Osteoblast (primary cell): ENCODE results near the gene KLRD1. TPM values are rescaled to one million over a fixed set of nuclear protein-coding genes. Genes with fewer than 3 reads are reported as not detected.
"Not testable (repeated sequence)": the region's sequence is repeated elsewhere in the genome, so short reads cannot be mapped to it uniquely, and the experiment has no call there.

Experiments used
- DNase-seq: peaks from one replicate; pipeline ENCODE4 v3.0.0; 2011; ENCODE audit warnings: low spot score, mixed read lengths; ENCODE audit not compliant: insufficient read length; ENCODE audit errors: missing footprints
- H2AFZ ChIP-seq: 2 replicates; pipeline ENCODE4 v1.6.0; 2011; ENCODE audit warnings: mild to moderate bottlenecking, low read length
- H3K27ac ChIP-seq: 2 replicates; pipeline ENCODE4 v1.5.1; 2011; ENCODE audit warnings: mild to moderate bottlenecking, low read depth, low read length, moderate library complexity
- H3K27me3 ChIP-seq: 2 replicates; pipeline ENCODE4 v1.6.0; 2012; ENCODE audit warnings: mild to moderate bottlenecking, control low read depth, inconsistent platforms, low read length, moderate library complexity; ENCODE audit not compliant: insufficient read depth
- H3K36me3 ChIP-seq: 2 replicates; pipeline ENCODE4 v1.5.1; 2011; ENCODE audit warnings: mild to moderate bottlenecking, low read length, control low read depth, moderate library complexity; ENCODE audit not compliant: insufficient read depth
- H3K4me1 ChIP-seq: 2 replicates; pipeline ENCODE4 v1.5.1; 2011; ENCODE audit warnings: mild to moderate bottlenecking, low read length, control low read depth, moderate library complexity; ENCODE audit not compliant: insufficient read depth
- H3K4me2 ChIP-seq: 2 replicates; pipeline ENCODE4 v1.6.0; 2011; ENCODE audit warnings: mild to moderate bottlenecking, low read length; ENCODE audit not compliant: insufficient read depth
- H3K4me3 ChIP-seq: fragments of 200-600 bp; sonication (generic); 3 replicates; pipeline ENCODE4 v1.5.1; 2012; ENCODE audit warnings: mild to moderate bottlenecking, low read length, inconsistent platforms; ENCODE audit not compliant: insufficient read depth
- H3K79me2 ChIP-seq: 2 replicates; pipeline ENCODE4 v1.6.0; 2012; ENCODE audit warnings: mild to moderate bottlenecking, low read length, control low read depth, inconsistent platforms; ENCODE audit not compliant: insufficient read depth
- H3K9me3 ChIP-seq: 2 replicates; pipeline ENCODE4 v1.5.1; 2011; ENCODE audit warnings: low read depth, low read length, control low read depth
- H4K20me1 ChIP-seq: 2 replicates; pipeline ENCODE4 v1.6.0; 2012; ENCODE audit warnings: mild to moderate bottlenecking, low read length, control low read depth; ENCODE audit not compliant: insufficient read depth
- total RNA-seq: library from RNA; depleted of rRNA; stranded (reverse); fragments of >200 nt; gene quantifications from 2 replicates; pipeline ENCODE4 v1.2.3, GENCODE V29; 2012
- TF ChIP-seq, protein P1 (sequence below): IDR thresholded peaks from 2 replicates; pipeline ENCODE4 v1.5.1; 2011; ENCODE audit warnings: mild to moderate bottlenecking, low read depth, low read length, moderate library complexity; ENCODE audit errors: extremely low read depth

KLRD1 gene
- total RNA-seq, 1 donor = 0.36 TPM

DNA sequence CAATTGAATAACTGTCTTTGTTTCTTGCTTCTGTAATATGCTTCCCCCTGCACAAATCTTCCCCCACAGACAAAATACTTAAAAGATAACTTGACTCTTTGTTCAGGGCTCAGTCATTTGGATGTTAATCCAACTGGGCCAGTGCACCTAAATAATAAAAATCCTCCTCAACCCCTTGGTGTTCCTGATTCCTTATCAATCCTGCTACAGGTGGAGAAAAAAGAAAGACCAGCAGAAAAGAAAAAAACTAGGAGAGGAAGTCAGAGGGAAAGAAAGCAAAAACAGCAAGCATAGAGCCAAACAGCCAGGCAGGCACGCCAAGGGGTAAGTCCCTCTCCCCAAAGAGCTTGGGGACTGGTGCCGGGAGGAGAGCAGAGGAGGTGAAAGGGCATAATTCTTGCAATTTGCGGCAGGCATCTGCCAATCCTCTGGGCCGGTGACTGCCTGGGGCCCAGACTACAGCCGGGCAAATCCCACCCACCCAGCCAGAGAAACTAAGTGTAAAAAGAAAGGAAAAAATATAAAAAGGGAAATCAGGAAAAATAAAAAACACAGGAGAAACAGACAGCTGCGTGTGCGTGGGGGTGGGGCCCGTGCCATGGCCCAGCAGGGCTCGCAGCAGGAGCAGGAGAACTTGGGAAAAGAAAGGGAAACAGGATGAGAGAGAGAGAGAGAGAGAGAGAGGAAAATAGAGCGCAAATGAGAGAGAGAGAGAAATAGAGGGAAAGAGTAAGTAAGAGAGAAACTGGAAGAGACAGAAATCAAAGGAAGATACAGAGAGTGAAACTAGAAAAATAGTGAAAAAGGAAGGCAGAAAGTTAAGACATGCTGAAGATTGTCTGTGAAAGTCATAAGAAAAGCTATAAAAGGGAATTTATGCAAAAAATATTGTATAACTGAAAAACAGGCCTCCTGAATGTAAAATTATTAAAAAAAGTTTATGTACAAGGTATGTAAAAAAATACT is 60.8 kb downstream of the KLRD1 start:
- Histone ChIP-seq H2AFZ (peak overlapping the region; percentile 70), H3K4me2 (no peak overlapping the region), H3K27me3 (no peaks in the 10 kb centered on the region), H3K4me3 (no peak overlapping the region), H3K27ac (no peak overlapping the region), H3K4me1 (peaks cover 27% of the 10 kb centered on the region), H4K20me1 (no peaks in the 10 kb centered on the region), H3K9me3 (no peaks in the 10 kb centered on the region), H3K79me2 (no peaks in the 10 kb centered on the region), H3K36me3 (no peaks in the 10 kb centered on the region)
- TF ChIP-seq, protein P1, sequence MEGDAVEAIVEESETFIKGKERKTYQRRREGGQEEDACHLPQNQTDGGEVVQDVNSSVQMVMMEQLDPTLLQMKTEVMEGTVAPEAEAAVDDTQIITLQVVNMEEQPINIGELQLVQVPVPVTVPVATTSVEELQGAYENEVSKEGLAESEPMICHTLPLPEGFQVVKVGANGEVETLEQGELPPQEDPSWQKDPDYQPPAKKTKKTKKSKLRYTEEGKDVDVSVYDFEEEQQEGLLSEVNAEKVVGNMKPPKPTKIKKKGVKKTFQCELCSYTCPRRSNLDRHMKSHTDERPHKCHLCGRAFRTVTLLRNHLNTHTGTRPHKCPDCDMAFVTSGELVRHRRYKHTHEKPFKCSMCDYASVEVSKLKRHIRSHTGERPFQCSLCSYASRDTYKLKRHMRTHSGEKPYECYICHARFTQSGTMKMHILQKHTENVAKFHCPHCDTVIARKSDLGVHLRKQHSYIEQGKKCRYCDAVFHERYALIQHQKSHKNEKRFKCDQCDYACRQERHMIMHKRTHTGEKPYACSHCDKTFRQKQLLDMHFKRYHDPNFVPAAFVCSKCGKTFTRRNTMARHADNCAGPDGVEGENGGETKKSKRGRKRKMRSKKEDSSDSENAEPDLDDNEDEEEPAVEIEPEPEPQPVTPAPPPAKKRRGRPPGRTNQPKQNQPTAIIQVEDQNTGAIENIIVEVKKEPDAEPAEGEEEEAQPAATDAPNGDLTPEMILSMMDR = no peak
- no peak for DNase-seq

DNA sequence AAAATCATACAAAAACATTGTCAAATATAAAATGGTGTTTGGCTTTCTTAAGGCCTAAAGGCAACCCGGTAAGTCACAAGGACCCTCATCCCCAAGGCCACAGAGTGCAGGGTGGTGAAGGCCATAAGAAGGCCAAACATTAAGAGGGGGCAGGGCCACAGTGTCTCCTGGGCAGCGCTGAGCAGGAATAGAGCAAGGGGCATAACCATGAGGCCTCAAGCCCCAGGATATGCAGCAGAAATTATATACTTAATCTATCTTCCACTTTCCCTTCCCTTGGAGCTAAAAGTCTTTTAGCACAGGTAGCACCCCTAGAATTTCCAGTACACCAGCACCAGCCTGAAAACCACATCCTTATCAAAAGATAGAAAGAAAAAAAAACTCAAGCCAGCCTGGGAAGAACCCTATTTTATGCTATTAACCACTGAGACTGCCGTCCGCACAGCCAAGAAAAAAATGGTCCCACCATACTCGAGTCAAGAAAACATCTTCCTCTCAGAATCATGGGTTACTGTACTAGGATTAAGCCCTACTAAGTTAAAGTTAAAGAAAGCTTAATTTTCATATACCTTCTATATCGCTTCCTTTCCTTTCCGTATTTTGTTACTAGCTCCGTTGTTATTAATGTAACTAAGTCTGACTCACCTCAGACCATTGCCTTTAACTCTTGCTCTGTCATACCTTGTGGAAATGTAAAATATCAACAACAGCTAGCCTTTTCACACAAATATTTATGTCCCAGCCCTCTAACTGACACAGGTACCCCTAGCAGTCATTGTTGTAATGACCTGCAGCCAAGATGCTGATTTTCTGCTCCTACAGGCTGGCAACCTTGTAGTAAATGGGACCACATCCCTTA is 62.1 kb downstream of the KLRD1 start:
- Histone ChIP-seq H3K4me2 (no peak overlapping the region), H3K79me2 (no peaks in the 10 kb centered on the region), H3K36me3 (no peaks in the 10 kb centered on the region), H3K27me3 (no peaks in the 10 kb centered on the region), H3K4me3 (no peak overlapping the region), H3K27ac (no peak overlapping the region), H3K4me1 (peaks cover 23% of the 10 kb centered on the region), H2AFZ (no peak overlapping the region), H4K20me1 (no peaks in the 10 kb centered on the region), H3K9me3 (no peaks in the 10 kb centered on the region)
- TF ChIP-seq, protein P1 = no peak
- no peak for DNase-seq

DNA sequence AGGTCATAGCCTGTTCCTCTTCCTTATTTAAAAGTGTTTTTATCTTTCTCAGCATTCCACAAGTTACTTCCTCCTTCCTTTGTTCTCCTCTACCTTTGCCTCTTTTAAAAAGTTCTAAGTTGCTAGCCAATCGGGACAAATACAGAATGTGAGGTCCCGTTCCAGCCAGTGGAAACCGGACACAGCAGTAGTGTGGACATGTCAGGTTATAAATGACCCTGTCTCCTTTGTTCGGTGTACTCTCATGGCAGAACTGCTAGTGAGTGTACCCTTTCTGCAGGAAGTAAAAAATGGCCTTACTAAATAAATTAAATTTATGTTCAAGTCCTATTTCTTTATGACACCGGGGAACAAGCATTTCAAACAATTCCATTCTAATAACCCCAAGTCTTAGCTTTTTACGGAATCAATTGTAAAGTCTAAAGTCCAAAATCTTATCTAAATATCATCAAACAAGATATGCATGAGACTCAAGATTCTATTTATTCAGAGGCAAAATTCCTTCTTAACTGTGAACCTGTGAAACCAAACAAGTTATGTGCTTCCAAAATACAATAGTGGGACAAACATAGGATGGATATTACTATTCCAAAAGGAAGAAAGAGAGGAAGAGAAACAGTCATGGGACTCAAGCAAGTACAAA is 64.3 kb downstream of the KLRD1 start:
- H2AFZ ChIP-seq, H3K27me3 ChIP-seq, H3K9me3 ChIP-seq, DNase-seq, H4K20me1 ChIP-seq, H3K4me2 ChIP-seq, H3K27ac ChIP-seq, H3K36me3 ChIP-seq, H3K4me1 ChIP-seq, H3K4me3 ChIP-seq, H3K79me2 ChIP-seq: not testable (repeated sequence)

DNA sequence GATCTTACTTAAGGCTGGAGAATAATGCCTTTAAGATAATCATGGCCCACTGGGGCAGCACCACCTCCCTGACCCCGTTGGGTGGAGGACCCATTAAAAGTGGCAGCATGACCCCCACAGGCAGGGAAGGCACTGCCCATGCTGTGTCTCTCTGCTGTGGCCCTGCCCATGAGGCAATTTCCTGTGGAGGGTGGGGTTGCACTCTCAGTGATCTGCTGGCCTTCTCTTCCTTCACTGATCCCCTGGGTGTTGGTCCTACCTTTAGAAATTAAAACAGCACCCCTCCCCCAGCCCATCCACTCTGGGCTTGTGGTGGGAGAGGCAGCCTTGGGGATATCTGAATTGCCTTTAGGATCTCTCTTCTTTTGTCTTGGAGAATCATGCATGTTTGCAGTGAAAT is 64.9 kb downstream of the KLRD1 start:
- DNase-seq = no peak
- Histone ChIP-seq H3K27me3 (no peaks in the 10 kb centered on the region), H3K9me3 (no peaks in the 10 kb centered on the region), H3K4me2 (no peak overlapping the region), H4K20me1 (no peaks in the 10 kb centered on the region), H3K4me3 (no peak overlapping the region), H3K79me2 (no peaks in the 10 kb centered on the region), H3K27ac (no peak overlapping the region), H3K36me3 (no peaks in the 10 kb centered on the region), H3K4me1 (peaks cover 8% of the 10 kb centered on the region), H2AFZ (peak overlapping the region; percentile 30)
- TF ChIP-seq, protein P1 = no peak
